GM12872 (cell line): Measurements from ENCODE around the gene TWIST2.

Source experiments
- CTCF ChIP-seq: IDR thresholded peaks from 3 replicates; pipeline ENCODE4 v1.5.1; 2011; ENCODE audit warnings: low read depth, mild to moderate bottlenecking, low read length, moderate library complexity; ENCODE audit not compliant: insufficient read depth

TWIST2 gene

GRCh38 chr2:238869293-238870124, 21.6 kb downstream of the TWIST2 start:
- TF ChIP-seq CTCF: no peak

GRCh38 chr2:238870261-238870660, 22.4 kb downstream of the TWIST2 start:
- no peak for TF ChIP-seq CTCF

GRCh38 chr2:238872026-238872425, 24.1 kb downstream of the TWIST2 start:
- TF ChIP-seq CTCF: no peak

GRCh38 chr2:238872628-238873380, 24.9 kb downstream of the TWIST2 start:
- TF ChIP-seq CTCF: no peak

GRCh38 chr2:238873381-238873801, 25.5 kb downstream of the TWIST2 start:
- no peak for TF ChIP-seq CTCF

- no peak for TF ChIP-seq CTCF
Measured at GRCh38 chr2:238873841-238874240, 26.0 kb downstream of the TWIST2 start.

GRCh38 chr2:238874330-238875050, 26.6 kb downstream of the TWIST2 start:
- no peak for TF ChIP-seq CTCF
